ENCODE measurements around the gene ISCA2.

ISCA2 gene

DNA sequence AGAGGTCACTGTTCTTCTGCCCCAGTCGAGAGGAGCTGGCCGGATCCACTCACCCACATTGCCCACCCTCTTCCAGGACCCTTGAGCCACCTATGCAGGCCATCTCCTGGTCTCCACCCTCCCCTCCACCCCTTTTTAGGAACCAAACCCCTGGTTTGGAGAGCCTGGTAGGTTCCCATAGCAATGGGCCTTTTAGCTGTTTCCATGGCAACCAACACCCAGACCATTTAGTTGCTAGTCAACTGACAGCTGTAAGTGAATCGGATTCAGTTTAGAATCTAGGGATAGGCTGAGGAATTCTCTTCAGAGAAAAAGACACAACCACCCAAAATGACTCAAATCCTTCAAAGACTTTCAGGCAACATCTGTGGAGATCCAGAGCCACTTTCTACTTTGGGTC, 17.0 kb upstream of the ISCA2 start:
- no peak overlapping the region for H3K4me2 ChIP-seq (ENCODE audit: insufficient read depth, low read length)
- H4K20me1 ChIP-seq (ENCODE audit: insufficient read depth, low read length), result no peaks in the 10 kb centered on the region; the same call in 1 of the 2 replicates
- H3K9me3 ChIP-seq (ENCODE audit: insufficient read depth, low read length, severe bottlenecking), result no peaks in the 10 kb centered on the region
- H3K27ac ChIP-seq (ENCODE audit: low read length), result no peak overlapping the region
- no peaks in the 10 kb centered on the region for H3K79me2 ChIP-seq (ENCODE audit: insufficient read depth, low read length)
- H3K4me3 ChIP-seq (ENCODE audit: low read depth in 1 of 2, low read length in 2 of 2), result no peak overlapping the region
- no peak for TF ChIP-seq EZH2 (IDR thresholded peaks at IDR 0.05; ENCODE audit: borderline replicate concordance, low read depth, low read length, severe bottlenecking)
- TF ChIP-seq, protein P1, sequence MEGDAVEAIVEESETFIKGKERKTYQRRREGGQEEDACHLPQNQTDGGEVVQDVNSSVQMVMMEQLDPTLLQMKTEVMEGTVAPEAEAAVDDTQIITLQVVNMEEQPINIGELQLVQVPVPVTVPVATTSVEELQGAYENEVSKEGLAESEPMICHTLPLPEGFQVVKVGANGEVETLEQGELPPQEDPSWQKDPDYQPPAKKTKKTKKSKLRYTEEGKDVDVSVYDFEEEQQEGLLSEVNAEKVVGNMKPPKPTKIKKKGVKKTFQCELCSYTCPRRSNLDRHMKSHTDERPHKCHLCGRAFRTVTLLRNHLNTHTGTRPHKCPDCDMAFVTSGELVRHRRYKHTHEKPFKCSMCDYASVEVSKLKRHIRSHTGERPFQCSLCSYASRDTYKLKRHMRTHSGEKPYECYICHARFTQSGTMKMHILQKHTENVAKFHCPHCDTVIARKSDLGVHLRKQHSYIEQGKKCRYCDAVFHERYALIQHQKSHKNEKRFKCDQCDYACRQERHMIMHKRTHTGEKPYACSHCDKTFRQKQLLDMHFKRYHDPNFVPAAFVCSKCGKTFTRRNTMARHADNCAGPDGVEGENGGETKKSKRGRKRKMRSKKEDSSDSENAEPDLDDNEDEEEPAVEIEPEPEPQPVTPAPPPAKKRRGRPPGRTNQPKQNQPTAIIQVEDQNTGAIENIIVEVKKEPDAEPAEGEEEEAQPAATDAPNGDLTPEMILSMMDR (IDR thresholded peaks at IDR 0.05; ENCODE audit: borderline replicate concordance, extremely low read depth, low read length, poor library complexity, severe bottlenecking), result no peak
- H3K4me1 ChIP-seq (ENCODE audit: insufficient read depth, low read length), result no peaks in the 10 kb centered on the region
- no peak overlapping the region for H3K9ac ChIP-seq (ENCODE audit: low read depth, low read length)
- no peaks in the 10 kb centered on the region for H3K27me3 ChIP-seq (ENCODE audit: insufficient read depth, low read length, poor library complexity)
- H3K36me3 ChIP-seq (ENCODE audit: insufficient read depth, low read length), result peaks cover 28% of the 10 kb centered on the region
- no peak overlapping the region for H2AFZ ChIP-seq (ENCODE audit: low read depth, low read length)
- no peak for ATAC-seq (ENCODE audit: insufficient read depth, low read depth)
- DNase-seq, result no peak

DNA sequence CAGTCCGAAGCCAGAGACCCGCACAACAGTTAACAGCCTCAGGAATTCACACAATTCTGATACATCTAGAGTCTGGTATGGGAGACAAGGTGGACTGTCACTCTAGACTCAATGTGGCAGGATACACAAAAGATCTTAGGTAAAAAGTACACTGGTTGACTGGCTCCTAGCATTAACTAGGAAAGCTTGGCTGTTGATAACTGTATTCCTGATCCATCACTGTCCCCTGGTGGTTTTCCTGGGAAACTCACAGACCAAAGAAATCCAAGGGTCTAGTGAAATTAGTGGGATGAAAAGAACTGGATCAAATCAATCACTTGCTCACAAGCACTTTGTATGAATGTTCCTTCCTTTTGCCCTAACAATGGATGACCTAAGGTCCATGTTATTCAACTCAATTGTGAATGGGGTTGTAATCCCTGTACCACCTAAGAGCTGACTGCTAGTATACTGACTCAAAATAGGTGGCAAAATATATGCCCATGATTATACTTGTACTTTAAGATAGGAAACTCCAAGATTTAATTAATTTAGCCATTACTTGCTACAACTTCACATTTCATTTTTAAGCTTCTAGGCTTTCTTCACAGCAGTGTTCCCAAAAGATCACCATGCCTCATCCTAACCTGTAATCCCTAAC, 14.4 kb upstream of the ISCA2 start:
- TF ChIP-seq EZH2 (IDR thresholded peaks at IDR 0.05; ENCODE audit: borderline replicate concordance, low read depth, low read length, severe bottlenecking), result no peak
- TF ChIP-seq, protein P1 (IDR thresholded peaks at IDR 0.05; ENCODE audit: borderline replicate concordance, extremely low read depth, low read length, poor library complexity, severe bottlenecking), result peak; percentile 43
- H2AFZ ChIP-seq (ENCODE audit: low read depth, low read length), result no peak overlapping the region
- no peak overlapping the region for H3K4me3 ChIP-seq (ENCODE audit: low read depth in 1 of 2, low read length in 2 of 2)
- H3K9me3 ChIP-seq (ENCODE audit: insufficient read depth, low read length, severe bottlenecking), result no peaks in the 10 kb centered on the region
- ATAC-seq (ENCODE audit: insufficient read depth, low read depth), result no peak
- no peak for DNase-seq
- no peaks in the 10 kb centered on the region for H3K27me3 ChIP-seq (ENCODE audit: insufficient read depth, low read length, poor library complexity)
- no peaks in the 10 kb centered on the region for H3K79me2 ChIP-seq (ENCODE audit: insufficient read depth, low read length)
- peaks cover 43% of the 10 kb centered on the region for H3K36me3 ChIP-seq (ENCODE audit: insufficient read depth, low read length)
- H3K4me1 ChIP-seq (ENCODE audit: insufficient read depth, low read length), result no peaks in the 10 kb centered on the region
- H3K27ac ChIP-seq (ENCODE audit: low read length), result no peak overlapping the region
- H4K20me1 ChIP-seq (ENCODE audit: insufficient read depth, low read length), result no peaks in the 10 kb centered on the region; the same call in 1 of the 2 replicates
- no peak overlapping the region for H3K4me2 ChIP-seq (ENCODE audit: insufficient read depth, low read length)
- H3K9ac ChIP-seq (ENCODE audit: low read depth, low read length), result no peak overlapping the region

DNA sequence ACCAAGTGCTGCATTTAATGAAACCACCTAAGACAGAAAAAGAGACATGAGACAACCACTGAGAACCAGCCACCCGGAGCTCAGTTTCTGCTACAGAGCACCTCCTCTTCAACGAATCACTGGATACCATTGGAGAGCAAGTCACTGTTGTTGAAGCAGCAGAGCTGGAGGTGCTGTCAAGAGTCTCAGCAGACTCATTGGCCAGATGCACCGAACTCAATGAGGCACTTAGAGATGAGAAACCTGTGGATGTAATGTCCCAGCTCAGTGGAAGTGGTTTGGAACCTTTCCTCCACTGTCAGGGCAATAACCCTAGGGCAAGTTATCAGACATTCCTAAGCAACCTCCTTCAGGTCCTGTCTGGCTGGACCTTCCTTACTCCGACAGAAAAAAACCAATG, 13.5 kb upstream of the ISCA2 start:
- Histone ChIP-seq H3K27me3 (ENCODE audit: insufficient read depth, low read length, poor library complexity) (no peaks in the 10 kb centered on the region), H4K20me1 (ENCODE audit: insufficient read depth, low read length) (no peaks in the 10 kb centered on the region; the same call in 1 of the 2 replicates), H3K79me2 (ENCODE audit: insufficient read depth, low read length) (no peaks in the 10 kb centered on the region), H3K4me1 (ENCODE audit: insufficient read depth, low read length) (no peaks in the 10 kb centered on the region), H3K27ac (ENCODE audit: low read length) (no peak overlapping the region), H3K36me3 (ENCODE audit: insufficient read depth, low read length) (peaks cover 50% of the 10 kb centered on the region), H3K9ac (ENCODE audit: low read depth, low read length) (no peak overlapping the region), H2AFZ (ENCODE audit: low read depth, low read length) (no peak overlapping the region), H3K4me2 (ENCODE audit: insufficient read depth, low read length) (no peak overlapping the region), H3K4me3 (ENCODE audit: low read depth in 1 of 2, low read length in 2 of 2) (no peak overlapping the region), H3K9me3 (ENCODE audit: insufficient read depth, low read length, severe bottlenecking) (no peaks in the 10 kb centered on the region)
- ATAC-seq (ENCODE audit: insufficient read depth, low read depth) (no peak), DNase-seq (no peak)
- TF ChIP-seq, protein P1 (IDR thresholded peaks at IDR 0.05; ENCODE audit: borderline replicate concordance, extremely low read depth, low read length, poor library complexity, severe bottlenecking), result no peak
- TF ChIP-seq EZH2 (IDR thresholded peaks at IDR 0.05; ENCODE audit: borderline replicate concordance, low read depth, low read length, severe bottlenecking), result no peak
